IgD-negative memory B cell (primary cell): ENCODE data around the gene PLEKHN1. TPM values are rescaled to one million over a fixed set of nuclear protein-coding genes. Genes with fewer than 3 reads are reported as not detected.
"Not testable (repeated sequence)": the region's sequence is repeated elsewhere in the genome, so short reads cannot be mapped to it uniquely, and the experiment has no call there.

Experiments used
- H3K27ac Mint-ChIP-seq, 3 donors: one replicate each; pipeline ENCODE4 v1.8.0; 2020 to 2022; ENCODE audit warnings: mild to moderate bottlenecking in 3 of 3, mixed read lengths in 3 of 3, moderate library complexity in 1 of 3
- H3K27me3 Mint-ChIP-seq: one replicate; pipeline ENCODE4 v1.8.0; 2021; ENCODE audit warnings: mixed read lengths
- H3K36me3 Mint-ChIP-seq: one replicate; pipeline ENCODE4 v1.8.0; 2020; ENCODE audit warnings: mild to moderate bottlenecking, mixed read lengths
- H3K4me1 Mint-ChIP-seq, 3 donors: one replicate each; pipeline ENCODE4 v1.8.0; 2020 to 2022; ENCODE audit warnings: mixed read lengths in 3 of 3, mild to moderate bottlenecking in 1 of 3
- H3K4me3 Mint-ChIP-seq, 4 donors: one replicate each; pipeline ENCODE4 v1.8.0; 2020 to 2022; ENCODE audit warnings: mild to moderate bottlenecking in 4 of 4, mixed read lengths in 4 of 4, moderate library complexity in 3 of 4
- H3K9me3 Mint-ChIP-seq, 3 donors: one replicate each; pipeline ENCODE4 v1.8.0; 2020 to 2021; ENCODE audit warnings: mixed read lengths in 3 of 3, mild to moderate bottlenecking in 1 of 3
- polyA plus RNA-seq: library from polyadenylated mRNA; unstranded; fragments of 300-500 nt; fragmentation: Illumina TruSeq; gene quantifications from one replicate; pipeline ENCODE4 v1.2.3, GENCODE V29; 2021

Gene PLEKHN1
- polyA plus RNA-seq, 1 donor from 2014 or later = 0.14 TPM

DNA sequence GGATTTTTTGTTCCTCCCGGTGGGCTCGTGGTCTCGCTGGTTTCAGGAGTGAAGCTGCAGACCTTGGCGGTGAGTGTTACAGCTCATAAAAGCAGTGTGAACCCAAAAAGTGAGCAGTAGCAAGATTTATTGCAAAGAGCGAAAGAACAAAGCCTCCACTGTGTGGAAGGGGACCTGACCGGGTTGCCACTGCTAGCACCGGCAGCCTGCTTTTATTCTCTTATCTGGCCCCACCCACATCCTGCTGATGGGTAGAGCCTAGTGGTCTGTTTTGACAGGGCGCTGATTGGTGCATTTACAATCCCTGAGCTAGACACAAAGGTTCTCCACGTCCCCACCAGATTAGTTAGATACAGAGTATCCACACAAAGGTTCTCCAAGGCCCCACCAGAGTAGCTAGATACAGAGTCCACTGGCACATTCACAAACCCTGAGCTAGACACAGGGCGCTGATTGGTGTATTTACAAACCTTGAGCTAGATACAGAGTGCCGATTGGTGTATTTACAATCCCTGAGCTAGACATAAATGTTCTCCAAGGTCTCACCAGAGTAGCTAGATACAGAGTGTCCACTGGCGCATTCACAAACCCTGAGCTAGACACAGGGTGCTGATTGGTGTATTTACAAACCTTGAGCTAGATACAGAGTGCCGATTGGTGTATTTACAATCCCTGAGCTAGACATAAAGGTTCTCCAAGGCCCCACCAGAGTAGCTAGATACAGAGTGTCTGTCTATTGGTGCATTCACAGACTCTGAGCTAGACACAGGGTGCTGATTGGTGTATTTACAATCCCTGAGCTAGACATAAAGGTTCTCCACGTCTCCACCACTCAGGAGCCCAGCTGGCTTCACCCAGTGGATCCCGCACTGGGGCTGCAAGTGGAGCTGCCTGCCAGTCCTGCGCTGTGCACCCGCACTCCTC is 51.4 kb downstream of the PLEKHN1 start:
- Mint-ChIP-seq H3K27ac (peak overlapping the region in 1 of 3 donors; percentile 91), H3K4me1 (peaks cover 5 to 19% (median 11%) of the 10 kb centered on the region in 3 donors), H3K4me3 (peak overlapping the region in 3 of 4 donors; percentile 63 to 83 (median 79))
- H3K36me3 Mint-ChIP-seq, H3K9me3 Mint-ChIP-seq, H3K27me3 Mint-ChIP-seq: not testable (repeated sequence)

DNA sequence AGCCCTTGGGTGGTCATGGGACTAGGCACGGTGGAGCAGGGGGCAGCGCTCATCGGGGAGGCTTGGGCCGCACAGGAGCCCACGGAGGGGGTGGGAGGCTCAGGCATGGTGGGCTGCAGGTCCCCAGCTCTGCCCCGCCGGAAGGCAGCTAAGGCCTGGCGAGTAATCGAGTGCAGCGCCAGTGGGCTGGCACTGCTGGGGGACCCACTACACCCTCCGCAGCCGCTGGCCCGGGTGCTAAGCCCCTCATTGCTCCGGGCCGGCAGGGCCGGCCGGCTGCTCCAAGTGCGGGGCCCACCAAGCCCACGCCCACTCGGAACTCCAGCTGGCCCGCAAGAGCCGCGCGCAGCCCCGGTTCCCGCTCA is 52.0 kb downstream of the PLEKHN1 start:
- H3K4me3 Mint-ChIP-seq = peak overlapping the region in 1 of 4 donors; percentile 79
- not testable (repeated sequence) for H3K27me3 Mint-ChIP-seq, H3K27ac Mint-ChIP-seq, H3K36me3 Mint-ChIP-seq, H3K9me3 Mint-ChIP-seq
- H3K4me1 Mint-ChIP-seq = peaks cover 2 to 16% (median 5%) of the 10 kb centered on the region in 3 donors

DNA sequence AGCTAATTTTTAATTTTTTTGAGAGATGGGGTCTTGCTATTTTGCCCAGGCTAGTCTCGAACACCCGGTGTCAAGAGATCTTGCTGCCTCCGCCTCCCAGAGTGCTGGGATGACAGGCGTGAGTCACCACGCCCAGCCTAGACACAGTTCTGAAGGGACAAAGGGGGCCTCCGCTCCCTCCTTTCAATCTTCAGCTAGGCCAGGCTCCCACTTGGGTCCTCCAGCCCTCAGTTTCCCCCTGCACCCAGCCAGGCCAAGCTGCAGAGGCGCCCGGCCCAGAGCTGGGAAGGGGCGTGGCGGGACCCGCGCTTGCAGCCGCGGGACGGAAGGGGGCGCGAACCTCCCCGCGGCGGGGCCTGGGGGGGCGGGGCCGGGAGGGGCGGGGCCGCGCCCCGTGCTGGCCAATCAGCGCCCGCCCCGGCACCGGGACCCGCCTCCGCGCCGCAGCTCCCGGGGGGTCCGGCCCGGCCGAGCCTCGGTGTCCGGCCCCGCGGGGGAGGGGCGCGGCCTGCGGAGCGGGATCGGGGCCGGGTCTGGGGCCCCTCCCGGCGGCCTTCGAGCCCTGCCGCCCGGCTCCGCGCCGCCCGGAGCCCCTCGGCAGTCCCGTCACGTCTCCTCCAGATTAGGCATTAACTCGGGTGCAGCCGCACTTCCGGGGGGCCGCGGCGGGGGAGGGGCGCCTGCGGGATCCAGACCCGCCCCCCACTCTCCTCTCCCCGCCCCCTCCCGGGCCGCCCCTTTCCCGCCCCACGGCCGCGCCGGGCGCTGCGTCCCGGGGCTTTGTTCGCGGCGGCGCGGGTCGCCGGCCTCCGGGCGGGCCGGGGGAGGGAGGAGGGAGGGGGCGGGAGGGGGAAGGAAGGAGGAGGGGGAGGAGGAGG is 53.1 kb downstream of the PLEKHN1 start:
- Mint-ChIP-seq H3K9me3 (no peaks in the 10 kb centered on the region), H3K36me3 (no peaks in the 10 kb centered on the region), H3K4me3 (peak overlapping the region; percentile 40 to 80 (median 73)), H3K27me3 (peaks cover 5% of the 10 kb centered on the region), H3K27ac (peak overlapping the region in 2 of 3 donors; percentile 35 to 59), H3K4me1 (peaks cover 0 to 7% (median 2%) of the 10 kb centered on the region in 3 donors)

DNA sequence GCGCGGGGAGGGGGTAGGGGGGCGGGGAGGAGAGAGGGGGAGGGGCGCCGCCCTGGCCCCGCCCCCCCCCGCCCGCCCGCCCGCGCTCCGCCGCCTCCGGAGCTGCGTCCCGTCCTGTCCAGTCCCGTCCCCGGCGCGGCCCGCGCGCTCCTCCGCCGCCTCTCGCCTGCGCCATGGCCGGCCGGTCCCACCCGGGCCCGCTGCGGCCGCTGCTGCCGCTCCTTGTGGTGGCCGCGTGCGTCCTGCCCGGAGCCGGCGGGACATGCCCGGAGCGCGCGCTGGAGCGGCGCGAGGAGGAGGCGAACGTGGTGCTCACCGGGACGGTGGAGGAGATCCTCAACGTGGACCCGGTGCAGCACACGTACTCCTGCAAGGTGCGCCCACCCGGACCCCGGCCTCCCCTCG is 53.7 kb downstream of the PLEKHN1 start, which contains the start of gene AGRN:
TSS of gene AGRN (plus strand) at position 121 of the 405 bp plus-strand sequence. CDS start at position 174, 53 bp downstream.
- H3K27ac Mint-ChIP-seq = peak within 1 kb of the TSS in 2 of 3 donors; percentile 35 to 59
- no peaks in the 10 kb centered on the region for H3K36me3 Mint-ChIP-seq

DNA sequence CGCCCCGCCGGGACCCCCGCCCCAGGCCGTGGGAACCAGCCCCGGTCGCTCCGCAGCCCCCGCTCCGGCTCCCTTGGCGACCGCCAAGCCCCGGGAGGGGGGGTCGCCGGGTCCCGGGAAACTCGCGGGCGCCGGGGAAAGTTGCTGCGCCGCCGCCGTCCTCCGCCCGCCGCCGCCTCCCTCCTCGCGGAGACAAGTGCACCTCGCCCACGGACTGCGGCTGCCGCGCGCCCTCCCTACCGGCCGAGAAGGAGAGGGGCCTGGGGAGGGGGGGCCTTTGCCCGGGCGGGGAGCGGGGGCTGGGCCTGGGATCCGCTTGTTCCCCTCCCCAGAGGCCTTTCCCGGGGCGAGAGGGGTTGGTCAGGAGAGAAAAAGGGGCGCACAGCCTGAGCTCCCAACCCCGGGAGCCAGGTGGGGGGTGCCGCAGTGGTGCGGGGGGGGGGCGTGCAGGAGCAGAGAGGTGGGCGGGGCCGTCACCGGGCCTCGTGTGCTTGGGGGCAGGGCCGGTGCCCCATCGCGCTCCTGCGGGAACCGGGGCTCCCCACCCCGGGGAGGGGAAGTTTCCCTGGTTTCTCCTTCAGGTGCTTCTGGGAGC is 54.2 kb downstream of the PLEKHN1 start:
- Mint-ChIP-seq H3K4me1 (peaks cover 0 to 5% (median 2%) of the 10 kb centered on the region in 3 donors), H3K27me3 (peaks cover 5% of the 10 kb centered on the region), H3K9me3 (no peaks in the 10 kb centered on the region), H3K36me3 (no peaks in the 10 kb centered on the region), H3K27ac (no peak overlapping the region), H3K4me3 (peak overlapping the region in 2 of 4 donors; percentile 45 to 63)

More for the DNA sequence above, 53.7 kb downstream of the PLEKHN1 start, which contains the start of gene AGRN:
- peak within 1 kb of the TSS; percentile 43 to 80 (median 73) for H3K4me3 Mint-ChIP-seq
- peaks cover 0 to 5% (median 2%) of the 10 kb centered on the region in 3 donors for H3K4me1 Mint-ChIP-seq
- no peaks in the 10 kb centered on the region for H3K9me3 Mint-ChIP-seq
- H3K27me3 Mint-ChIP-seq = peaks cover 5% of the 10 kb centered on the region

DNA sequence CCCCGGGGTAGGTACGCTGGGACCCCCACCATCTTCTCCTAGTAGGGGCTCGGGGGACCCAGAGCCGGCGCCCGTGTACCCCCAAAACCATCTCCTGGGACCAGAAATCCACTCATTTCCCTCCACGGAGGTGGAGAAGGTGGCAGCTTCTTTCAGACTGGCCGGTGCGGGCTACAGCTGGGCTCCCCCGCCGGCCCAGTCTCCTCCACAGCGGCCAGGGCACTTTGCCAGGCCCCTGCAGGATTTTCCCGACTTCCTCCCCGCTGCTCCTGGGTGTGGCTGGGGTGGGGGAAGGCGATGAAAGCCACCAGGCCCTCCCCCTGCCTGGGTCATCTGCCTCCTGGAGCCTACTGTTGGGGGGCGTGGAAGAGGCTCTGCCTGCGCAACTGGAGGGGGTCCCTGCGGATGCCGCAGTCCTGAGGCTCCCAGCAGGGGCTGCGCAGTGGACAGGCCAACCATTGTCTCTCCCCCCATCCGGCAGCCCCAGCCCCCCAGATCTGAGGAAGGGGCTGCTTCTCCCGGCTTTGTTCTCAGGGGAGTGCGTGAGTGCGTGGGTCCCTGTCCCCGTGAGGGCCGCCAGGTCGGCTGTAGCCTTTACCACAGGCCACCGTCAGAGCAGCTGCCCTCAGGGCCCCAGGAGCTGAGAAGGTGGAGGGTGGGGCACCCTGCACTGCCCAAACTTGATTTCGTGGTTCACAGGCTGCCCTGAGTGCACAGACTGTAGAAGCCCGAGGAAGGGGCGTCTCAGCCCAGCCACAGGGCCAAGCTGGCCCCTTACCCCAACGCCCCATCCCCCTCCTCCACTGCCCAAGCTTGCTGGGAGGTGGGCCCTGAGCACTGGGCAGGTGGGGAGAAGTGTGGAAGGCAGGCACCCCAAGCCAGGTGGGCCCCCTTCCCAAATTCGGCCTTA is 55.0 kb downstream of the PLEKHN1 start:
- Mint-ChIP-seq H3K4me3 (peak overlapping the region; percentile 30 to 63 (median 46)), H3K9me3 (no peaks in the 10 kb centered on the region), H3K27ac (no peak overlapping the region), H3K36me3 (no peaks in the 10 kb centered on the region), H3K4me1 (peaks cover 0 to 5% (median 2%) of the 10 kb centered on the region in 3 donors), H3K27me3 (peaks cover 5% of the 10 kb centered on the region)

DNA sequence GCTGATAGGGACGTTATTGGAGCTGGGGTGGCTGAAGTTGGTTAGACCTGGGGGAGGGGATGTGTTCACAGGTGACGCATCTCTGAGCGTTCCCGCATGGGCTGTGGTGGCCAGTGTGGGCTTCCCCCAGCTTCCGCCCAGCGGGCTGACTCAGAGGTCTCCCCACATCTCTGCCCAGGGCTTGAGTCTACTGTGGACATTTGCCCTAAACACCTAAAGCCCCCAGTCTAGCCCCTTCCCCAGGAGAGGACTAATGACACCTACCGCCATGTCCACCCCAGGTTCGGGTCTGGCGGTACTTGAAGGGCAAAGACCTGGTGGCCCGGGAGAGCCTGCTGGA is 55.6 kb downstream of the PLEKHN1 start:
- peaks cover 5% of the 10 kb centered on the region for H3K27me3 Mint-ChIP-seq
- H3K4me3 Mint-ChIP-seq = peak overlapping the region in 1 of 4 donors; percentile 5
- H3K27ac Mint-ChIP-seq = peak overlapping the region in 2 of 3 donors; percentile 67 to 78
- peaks cover 0 to 5% (median 2%) of the 10 kb centered on the region in 3 donors for H3K4me1 Mint-ChIP-seq
- H3K36me3 Mint-ChIP-seq = no peaks in the 10 kb centered on the region
- no peaks in the 10 kb centered on the region for H3K9me3 Mint-ChIP-seq

DNA sequence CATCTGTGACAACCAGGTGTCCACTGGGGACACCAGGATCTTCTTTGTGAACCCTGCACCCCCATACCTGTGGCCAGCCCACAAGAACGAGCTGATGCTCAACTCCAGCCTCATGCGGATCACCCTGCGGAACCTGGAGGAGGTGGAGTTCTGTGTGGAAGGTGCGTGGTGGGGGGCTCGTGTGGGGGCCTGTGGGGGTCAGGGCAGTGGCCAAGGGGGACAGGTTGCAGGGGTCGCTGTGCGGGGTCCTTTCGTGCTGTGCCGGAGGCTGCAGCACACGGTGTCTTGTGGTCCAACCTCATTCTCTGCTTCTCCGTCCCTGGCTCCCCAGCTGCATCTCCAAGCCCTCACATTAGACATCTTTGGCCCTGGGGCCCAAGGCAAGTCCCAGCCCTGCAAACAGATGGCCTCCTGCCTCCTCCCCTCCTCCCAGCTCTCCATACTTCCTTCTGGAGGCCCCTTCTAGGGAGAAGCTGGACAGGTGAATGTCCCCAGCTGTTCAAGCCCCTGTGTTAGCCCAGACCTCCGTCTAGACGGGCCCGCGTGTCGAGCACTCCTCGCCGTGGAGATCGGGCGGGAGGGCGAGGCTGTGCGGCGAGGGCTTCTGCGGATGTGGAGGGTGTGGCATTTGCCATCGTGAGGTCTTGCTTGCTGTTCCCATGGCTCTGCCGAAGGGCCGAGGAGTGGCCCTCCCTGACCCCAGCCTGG is 56.2 kb downstream of the PLEKHN1 start:
- Mint-ChIP-seq H3K9me3 (no peaks in the 10 kb centered on the region), H3K27ac (peak overlapping the region in 2 of 3 donors; percentile 67 to 78)

DNA sequence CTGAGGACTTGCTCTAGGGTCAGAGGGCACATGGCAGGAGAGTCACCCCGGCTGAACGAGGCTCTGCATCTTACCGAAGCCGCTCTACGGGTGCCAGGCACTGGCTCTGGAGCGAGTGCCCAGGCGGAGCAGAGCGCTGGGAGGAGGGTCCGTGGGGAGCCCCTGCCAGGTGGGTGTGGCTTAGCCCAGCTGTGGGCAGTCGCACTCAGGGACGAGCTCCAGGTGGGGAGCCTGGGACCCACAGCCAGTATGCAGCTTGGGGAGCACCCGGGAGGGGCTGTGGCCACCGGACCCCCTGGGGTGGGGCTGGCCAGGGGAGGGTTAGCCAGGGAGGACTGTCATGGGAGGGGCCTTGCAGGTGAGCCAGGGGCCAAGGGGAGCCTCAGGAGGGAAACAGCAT is 57.4 kb downstream of the PLEKHN1 start:
- H3K36me3 Mint-ChIP-seq = no peaks in the 10 kb centered on the region
- peaks cover 6% of the 10 kb centered on the region for H3K27me3 Mint-ChIP-seq
- no peaks in the 10 kb centered on the region for H3K9me3 Mint-ChIP-seq
- peak overlapping the region in 1 of 4 donors; percentile 58 for H3K4me3 Mint-ChIP-seq
- H3K27ac Mint-ChIP-seq = peak overlapping the region in 1 of 3 donors; percentile 78
- peaks cover 0 to 2% (median 0%) of the 10 kb centered on the region in 3 donors for H3K4me1 Mint-ChIP-seq

More for the DNA sequence above, 56.2 kb downstream of the PLEKHN1 start:
- H3K4me1 Mint-ChIP-seq = peaks cover 0 to 2% (median 0%) of the 10 kb centered on the region in 3 donors
- H3K36me3 Mint-ChIP-seq = no peaks in the 10 kb centered on the region
- peak overlapping the region in 2 of 4 donors; percentile 5 to 58 for H3K4me3 Mint-ChIP-seq
- H3K27me3 Mint-ChIP-seq = peaks cover 6% of the 10 kb centered on the region

DNA sequence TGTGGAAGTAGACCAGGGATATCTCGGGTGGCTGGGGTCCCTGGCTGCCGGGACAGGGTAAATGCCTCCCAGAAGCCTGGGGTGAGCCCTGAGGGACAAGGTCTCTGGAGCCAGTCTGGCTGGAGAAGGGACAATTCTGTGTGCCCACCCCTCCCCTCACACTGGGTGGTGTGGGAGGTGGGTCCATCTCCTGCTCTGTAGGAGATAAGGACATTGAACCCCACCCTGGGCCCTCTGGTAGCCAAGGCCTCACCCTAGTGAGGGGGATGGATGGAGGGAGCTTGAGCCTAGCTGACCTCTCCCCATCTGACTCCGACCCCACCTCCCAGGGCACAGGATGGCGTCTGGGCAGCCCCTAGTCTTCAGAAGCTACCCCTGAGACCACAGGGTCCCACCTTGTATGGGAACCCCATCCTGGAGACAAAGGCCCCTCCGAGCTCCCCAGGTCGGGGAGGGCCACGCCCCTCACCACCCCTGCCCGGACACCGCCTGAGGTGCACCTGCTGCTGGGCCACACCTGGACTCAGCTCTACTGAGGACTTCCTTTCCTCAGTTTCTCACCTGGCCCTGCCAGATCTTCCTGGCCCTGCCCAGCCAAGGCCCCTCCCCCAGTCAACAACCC is 58.0 kb downstream of the PLEKHN1 start:
- H3K27me3 Mint-ChIP-seq = peaks cover 6% of the 10 kb centered on the region
- no peaks in the 10 kb centered on the region for H3K9me3 Mint-ChIP-seq
- H3K36me3 Mint-ChIP-seq = no peaks in the 10 kb centered on the region
- H3K4me1 Mint-ChIP-seq = no peaks in the 10 kb centered on the region
- H3K4me3 Mint-ChIP-seq = peak overlapping the region in 1 of 4 donors; percentile 45
- H3K27ac Mint-ChIP-seq = no peak overlapping the region

DNA sequence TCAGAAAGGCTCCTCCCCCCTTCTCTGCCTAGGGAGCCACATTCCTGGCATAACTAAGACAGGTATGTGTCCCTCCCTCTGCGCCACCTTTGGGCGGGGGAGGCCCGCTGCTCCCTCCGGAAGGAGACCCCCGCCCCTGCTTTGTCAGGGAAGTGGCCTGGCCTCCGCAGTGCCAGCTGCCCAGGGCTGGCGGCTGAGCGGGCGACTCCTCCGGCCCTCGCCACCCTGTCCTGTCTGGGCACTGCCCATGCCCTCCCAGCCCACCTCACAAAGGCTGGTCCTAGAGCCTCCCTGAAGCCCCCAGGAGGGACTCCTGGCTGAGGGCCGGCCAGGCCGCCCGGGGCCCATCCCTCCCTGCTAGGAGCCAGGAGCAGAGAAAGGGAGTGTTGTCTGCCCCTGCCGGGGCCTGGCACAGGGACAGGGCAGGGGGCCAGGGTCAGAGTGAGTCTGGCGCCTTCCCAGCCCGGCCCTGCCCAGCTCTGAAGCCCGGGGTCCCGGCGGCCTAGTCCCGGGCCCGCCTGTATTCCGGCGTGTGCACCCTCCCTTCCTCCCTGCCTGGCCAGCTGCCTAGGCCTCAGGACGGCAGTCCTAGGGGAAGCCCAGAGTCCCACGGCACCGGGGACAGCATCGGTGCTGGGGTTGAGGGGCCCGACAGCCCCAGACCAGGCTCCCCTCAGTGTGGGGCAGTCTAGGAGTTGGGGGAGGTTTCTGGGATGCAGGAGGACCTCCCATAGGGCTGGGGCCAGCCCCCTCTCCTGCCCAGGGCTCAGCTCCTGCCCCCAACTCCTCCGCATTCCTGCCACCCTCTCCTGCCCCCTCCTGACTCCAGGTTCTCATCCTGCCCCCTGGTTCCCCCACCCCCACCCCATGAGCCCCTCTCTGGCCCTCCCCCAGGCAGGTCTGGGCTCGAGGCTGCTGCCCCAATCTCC is 58.8 kb downstream of the PLEKHN1 start:
- Mint-ChIP-seq H3K4me1 (no peaks in the 10 kb centered on the region), H3K36me3 (no peaks in the 10 kb centered on the region), H3K27ac (no peak overlapping the region), H3K9me3 (no peaks in the 10 kb centered on the region), H3K27me3 (peaks cover 6% of the 10 kb centered on the region), H3K4me3 (no peak overlapping the region)
